ENCODE data around the gene SMAD9.

The SMAD9 gene

DNA sequence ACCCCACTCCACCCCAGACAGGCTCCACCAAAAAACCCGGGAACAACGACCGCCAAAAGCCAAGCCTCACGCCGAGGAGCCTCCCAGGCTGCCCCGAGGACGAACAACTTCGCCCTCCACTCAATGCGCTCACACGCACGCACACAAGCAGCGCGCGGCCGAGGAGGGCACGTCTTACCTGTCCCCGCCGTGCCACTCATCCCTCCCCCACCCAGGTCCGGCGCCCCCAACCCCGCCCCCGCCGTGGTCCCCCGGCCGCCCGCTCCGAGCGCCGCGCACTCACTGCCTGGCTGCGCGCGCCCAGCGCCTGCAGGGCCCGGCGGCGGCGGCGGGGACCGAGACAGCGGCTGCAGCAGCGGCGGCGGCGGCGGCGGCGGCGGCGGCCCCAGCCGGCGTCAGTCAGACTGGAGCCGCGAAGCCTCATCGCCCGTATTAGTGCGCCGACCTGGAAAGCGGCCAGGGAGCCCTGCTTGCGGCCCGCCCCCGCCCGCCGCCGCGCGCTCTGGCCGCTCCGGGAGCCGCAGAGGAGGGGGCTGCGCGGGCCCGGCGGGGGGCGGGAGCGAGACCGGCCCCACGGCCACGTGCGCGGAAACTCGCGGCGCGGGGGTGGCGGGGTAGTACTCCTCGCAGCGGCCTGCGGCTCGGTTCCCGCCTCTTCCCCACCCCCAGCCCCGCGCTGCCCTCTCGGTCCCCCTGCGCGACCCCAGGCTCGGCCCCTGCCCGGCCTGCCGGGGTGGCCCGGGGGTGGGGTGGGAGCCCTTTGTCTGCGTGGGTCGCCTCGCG lies at the start of gene SMAD9:
Gene SMAD9 (minus strand): TSS at position 406 of the 783 bp plus-strand sequence. CDS start 40,549 bp downstream, outside the sequence.
- DNase-seq (ENCODE audit: low read depth in 2 of 2) = no peak

DNA sequence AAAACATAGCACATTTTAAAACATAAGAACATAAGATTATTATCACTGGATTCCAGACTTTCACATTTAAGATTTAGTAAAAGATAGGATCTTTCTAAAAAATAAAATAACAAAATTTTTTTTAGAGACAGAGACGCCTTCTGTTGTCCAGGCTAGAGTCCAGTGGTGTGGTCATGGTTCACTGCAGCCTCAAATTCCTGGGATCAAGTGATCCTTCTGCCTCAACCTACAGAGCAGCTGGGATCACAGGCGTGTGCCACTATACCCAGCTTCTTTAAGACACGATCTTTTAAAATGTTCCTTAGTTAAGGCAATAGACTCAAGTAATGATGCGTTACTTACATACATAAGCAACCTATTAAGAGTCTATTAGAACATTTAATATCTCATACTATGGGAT lies 46.4 kb upstream of the SMAD9 start:
- no peak for DNase-seq (ENCODE audit: low read depth in 2 of 2)

DNA sequence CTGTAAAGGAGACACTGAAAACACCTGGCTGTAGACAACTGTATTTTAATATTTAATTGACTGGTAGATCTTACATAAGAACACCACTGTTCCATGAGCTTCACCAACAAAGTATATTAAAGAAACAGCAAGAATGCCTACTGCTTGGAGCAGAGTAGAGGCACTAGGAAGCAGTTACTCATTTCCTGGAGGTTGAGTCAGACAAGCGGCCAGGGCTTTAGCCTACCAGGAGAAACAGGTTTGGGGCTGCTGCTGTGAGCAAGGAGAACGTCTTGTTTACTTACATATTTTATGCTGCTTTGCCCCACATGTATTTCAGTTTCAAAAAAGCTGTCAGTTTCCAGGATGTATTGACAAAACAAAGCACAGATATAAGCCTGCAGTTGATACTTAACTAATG lies 45.7 kb upstream of the SMAD9 start:
- DNase-seq (ENCODE audit: low read depth in 2 of 2) = no peak

DNA sequence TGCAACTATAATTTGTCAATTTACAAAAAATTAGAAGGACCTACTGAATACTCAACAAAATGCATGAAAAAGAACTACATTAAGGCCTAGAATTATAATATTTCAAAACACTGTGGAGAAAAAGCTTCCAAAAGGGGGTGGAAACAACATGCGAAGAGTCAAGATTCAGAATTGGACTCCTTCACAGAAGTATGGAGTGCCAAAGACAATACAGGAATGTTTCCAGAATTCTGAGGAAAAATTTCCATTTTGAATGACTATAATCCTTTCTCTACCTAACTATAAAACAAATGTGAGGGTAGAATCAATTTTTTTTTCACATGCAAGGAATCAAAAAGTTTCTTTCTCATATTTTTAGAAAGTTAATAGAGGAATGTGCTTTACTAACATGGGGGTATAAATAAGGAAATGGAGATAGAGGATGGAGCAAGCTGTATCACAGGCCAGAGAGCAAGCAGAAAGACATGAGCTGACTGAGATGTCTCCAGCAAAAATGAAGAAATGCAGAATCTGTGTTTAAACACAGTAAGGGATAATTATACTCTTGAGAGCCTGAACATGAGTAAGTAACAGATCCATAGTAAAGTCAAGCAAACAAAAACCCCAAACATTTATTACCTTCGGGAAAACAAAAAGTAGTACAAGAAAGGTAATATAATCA lies 39.5 kb upstream of the SMAD9 start:
- no peak for DNase-seq (ENCODE audit: low read depth in 2 of 2)

DNA sequence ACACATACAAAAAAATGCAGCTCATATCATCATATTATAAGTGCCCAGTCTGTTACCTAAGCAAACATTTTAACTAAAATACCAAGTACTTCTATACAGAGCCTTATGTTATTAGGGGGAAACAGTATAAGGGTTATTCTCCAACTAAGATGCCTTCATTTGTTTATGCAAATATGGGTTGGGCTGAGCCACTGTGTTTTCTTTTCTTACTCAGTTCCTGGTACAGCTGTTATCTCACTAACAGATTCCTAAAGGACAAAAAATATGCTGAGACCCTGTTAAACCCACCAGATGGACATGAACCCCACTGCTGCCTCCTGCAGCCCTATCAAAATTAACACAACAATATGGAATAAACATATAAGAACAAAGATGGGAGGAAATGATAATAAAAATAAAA lies 34.5 kb upstream of the SMAD9 start:
- no peak for DNase-seq (ENCODE audit: low read depth in 2 of 2)

DNA sequence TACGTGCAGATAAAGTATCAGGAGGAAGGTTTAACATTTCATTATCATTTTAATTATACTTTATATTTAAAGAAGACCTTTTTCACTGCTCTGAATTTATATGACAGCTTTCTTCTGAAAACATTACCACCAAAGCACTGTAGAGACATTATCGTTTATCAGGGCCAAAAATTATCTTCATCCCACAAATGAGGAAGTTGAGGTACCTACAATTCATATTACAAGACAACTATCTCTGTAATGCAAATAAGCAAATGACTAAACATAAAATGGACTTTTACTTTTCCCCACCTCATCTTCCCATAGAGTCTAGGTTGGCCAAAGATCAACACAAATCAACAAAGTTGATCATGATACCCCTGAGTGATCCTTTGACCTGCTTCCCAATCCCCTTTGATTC lies 30.9 kb upstream of the SMAD9 start:
- DNase-seq (ENCODE audit: low read depth in 2 of 2) = no peak

DNA sequence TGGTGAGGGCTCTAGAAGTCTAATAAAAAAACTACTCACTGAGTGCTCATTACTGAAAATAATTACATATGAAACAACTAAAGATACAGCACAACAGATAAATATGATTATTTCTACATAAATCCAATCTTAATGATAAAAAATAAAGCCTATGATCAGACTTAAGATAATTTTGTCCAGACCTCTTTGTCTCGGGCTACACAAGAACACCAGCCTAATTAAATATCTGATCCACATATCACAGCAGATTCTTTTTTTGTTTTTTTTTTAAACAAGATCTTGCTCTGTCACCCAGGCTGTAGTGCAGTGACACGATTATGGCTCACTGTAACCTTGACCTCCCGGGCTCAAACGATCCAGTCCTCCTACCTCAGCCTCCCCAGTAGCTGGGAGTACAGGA lies 30.3 kb upstream of the SMAD9 start:
- DNase-seq (ENCODE audit: low read depth in 2 of 2) = no peak

DNA sequence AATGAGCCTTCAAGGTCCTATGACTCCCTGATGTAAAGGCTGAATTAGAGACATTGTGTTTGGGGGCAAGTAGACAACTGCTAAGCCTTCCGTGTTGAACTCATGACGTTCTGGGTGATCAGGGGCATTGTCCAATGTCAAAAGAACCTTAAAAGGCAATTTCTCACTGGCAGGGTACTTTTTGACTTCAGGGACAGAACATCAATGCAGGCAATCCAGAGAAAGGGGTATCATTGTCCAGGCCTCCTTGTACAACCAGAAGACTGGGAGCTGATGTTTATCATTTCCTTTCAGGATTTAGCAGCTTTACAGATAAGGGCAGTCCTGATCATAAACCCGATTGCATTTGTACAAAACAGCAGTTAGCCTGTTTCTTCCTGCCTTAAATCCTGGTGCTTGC lies 25.0 kb upstream of the SMAD9 start:
- DNase-seq (ENCODE audit: low read depth in 2 of 2) = no peak

DNA sequence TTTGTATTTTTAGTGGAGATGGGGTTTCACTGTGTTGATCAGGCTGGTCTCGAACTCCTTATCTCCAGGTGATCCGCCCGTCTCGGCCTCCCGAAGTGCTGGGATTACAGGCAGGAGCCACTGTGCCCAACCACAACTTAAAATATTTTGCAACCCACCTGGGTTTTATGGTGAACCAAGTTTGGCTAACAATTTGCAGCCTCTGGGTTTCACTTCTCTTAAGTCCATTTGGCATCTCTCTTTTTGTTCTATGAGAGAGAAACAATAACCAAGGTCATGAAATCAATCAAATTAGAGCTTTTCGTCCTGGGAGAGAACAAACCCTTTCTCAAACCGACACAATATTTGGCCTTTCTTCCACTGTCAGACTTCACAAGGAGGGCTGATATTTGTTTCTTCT lies 5.6 kb upstream of the SMAD9 start:
- DNase-seq (ENCODE audit: low read depth in 2 of 2) = no peak

DNA sequence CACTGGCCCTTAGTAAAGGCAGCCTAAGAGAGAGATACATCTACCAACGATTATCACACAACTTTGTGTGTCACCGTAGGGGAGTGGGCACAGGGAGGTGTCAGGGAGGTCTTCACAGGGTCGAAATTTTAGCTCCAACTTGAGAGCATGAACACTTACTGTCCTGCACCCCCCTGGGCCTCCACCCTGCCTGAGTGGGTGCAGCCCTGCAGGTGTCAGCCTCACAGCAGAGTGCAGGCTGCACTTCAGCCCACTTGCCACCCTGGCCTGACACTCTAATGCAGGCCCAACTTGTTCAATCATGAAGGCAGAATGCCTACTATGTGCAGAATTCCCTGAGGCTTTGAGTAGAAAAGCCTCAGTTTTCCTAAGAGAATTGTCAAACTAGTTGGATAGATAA lies 4.0 kb upstream of the SMAD9 start:
- DNase-seq (ENCODE audit: low read depth in 2 of 2) = no peak

DNA sequence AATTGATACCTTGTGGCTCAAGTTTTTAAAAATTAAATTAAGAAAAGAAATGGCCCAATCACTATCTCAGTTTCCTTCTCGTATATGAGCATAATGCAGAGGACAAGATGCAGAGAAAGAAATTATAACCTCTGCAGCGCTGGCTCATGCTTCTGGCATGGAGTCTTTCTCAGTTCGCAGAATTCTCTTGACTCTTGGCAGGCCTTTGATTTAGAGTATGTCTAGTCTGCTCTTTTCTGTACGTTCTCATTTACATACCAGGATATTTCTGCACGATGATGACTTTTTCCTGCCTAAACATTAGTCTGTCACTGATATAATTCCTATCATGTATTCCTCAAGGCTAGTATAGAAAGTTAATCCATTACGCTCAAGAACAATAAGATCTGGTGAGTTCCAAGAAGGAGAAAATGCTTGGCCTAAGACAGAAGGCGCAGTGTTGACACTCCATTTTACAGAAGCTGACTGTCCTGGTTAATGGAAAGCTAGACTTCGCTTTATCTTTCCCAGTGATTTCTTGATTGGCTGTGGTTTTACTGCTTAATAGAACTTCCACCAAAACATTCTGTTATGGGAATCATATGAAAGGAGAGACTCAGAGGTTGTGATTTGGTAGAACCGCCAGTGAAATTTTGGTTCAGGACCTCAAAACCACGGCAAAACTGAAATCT lies 1.7 kb upstream of the SMAD9 start:
- no peak for DNase-seq (ENCODE audit: low read depth in 2 of 2)

DNA sequence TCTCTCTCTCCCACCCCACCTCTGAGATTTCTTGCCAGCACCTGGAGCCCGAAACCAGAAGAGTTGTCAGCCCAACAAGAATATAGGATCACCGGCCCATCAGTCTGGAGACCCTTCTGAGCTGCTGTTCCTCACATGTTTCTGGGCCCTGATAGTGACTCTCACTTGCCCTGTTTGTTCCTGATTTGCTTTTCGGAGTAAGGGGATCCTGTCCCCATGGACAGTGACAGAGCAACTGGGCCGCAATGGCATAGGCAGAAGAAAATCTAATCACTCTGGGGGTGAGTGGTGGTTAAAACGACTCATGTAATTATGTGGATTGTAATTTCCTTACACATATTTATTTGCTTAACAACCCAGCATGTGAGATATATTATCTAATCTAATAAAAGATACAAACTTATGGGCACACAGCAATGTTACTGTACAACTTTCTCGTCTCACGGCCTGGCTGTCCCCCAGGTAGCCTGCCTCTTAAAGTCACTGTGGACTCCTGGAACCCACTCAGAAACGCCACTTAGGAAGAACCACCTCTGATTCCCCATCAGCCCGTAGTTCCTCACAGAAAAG lies 663 bp upstream of the SMAD9 start:
- DNase-seq (ENCODE audit: low read depth in 2 of 2) = no peak

DNA sequence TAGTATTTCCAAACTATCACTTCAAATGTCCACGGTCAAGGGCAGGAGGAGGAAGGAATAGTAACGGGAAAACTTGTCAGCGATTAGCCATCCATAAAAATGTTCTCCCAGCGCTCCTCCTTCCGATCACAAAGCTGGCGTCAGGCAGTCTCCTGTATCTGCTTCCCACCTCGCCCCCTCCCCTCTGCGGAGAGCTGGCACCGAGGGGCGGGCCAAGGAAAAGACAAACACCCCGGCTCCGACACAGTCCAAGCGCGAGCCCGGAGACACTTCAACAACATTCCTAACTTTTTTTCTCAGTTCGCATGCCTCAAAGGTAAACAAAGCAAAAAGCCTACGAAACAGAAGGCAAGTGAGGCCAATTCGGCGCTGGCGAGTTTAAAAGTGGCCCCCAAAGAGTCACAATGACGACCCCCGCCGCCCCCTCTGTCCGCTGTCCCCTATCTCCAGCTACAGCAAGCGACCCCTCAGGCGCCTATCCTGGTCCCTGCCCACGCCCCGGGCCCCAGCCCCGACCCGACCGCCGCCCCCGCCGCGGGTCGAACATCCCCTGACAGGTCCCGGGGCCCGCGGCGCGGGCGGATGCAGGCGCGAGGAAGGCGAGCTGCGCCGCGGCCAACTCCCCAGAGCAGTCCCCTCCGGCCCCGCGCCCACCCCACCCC lies 736 bp downstream of the SMAD9 start:
- DNase-seq (ENCODE audit: low read depth in 2 of 2) = no peak

DNA sequence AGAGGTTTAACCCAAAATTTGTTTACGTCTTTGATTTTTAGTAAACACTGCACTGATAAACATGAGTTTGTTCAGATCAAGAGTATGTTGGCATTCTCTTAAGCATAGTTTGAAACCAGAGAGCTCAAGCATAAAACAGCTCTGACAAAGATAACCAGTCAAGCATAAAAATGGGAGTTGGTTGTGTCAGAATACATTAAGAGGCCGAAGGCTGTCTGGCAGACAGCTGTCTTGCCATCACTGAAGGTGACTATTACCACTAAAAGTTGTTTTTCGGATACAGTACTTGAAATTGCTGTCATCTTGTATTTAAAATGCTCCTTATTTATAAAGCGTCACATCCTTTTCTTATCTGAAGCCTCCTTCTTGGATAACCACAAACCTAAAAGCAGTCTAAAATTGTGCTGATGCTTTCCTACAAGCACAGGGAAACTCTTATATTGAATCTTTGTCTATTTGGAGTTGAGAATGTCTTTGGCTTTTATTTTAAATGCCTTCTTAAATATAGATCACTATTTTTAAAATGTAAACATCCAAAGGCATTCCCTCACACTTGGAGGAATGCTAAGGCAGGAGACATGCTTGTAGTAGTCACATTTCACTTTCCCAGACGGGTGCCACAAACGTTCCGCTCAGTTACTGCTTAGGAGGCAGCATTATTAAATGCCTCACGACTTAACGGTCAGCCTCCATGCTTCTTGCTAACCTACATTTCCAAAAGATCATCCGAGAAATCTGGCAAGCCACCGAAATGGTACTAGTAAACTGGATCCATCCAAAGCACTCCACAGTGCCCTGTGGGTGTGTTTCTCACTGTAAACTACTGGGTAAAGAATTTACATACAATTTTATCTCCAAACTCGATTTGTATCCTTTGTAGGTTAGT lies 1.5 kb downstream of the SMAD9 start:
- DNase-seq (ENCODE audit: low read depth in 2 of 2) = no peak

DNA sequence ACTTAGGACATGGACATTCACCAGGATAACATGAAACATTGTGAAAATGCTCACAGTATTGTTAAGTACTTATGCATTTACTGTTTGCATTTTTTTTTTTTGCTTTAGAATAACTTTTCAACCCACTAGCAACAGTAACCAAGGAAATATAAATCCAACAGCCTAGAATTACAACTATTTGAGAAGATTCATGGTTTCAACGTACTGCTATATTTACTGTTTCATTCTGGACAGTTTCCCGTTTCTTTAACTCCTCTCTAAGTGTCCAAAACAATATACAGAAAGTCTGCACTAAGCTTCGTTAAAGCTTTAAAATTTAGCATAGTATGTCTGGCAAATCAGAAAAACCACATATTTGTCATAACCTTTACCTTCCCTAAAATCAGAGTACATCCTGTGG lies 2.7 kb downstream of the SMAD9 start:
- no peak for DNase-seq (ENCODE audit: low read depth in 2 of 2)

DNA sequence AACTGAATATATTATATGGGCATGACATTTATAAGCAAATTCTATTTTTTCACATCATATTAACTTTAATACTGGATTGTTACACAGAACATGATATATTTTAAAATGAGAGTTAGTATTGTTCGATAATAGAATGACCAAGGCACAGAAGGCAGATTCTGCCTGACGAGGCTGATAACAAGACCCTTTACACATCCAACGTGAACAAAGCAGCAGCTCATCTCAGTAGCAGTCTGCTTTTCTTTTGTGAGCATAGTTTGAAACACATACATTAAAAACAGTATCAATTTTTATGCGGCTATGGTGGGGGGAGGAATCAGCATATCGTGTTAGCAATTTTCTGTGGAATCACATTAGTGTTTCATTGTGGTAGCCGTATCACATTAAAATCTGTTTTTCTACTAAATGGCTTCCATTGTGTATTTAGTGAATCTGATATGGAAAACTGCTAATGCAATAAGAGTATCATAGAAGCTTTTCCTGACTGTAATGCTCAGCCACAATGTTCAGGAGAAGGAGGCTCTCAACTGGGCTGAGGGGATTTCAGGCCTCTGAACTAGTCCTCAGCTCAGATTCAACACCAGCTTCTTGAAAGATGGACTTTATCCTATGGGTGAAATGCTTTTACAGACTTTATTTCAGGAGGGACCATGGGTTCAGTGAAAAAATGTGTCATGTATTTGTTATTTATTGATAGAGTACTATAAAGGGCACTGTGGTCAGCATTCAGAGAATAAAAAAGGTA lies 4.0 kb downstream of the SMAD9 start:
- DNase-seq (ENCODE audit: low read depth in 2 of 2) = no peak

DNA sequence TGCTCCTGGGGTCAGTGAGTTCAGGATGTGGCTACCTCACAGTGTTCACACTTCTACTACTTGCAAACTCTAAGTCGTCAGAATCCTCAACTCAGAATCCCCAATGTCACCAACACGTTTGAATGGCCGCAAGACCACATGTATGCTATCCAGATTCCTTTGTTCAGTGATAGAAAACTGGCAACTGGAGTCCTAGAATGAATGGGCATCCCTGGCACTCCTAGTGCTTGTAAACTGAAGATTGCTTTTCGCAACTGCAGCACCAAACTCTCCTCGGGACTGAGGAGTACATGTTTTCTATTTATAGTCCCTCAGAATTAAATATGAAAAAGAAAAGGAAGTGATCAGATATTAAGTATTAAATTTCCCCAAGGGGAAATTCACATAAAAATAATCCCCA lies 4.9 kb downstream of the SMAD9 start:
- DNase-seq (ENCODE audit: low read depth in 2 of 2) = no peak

DNA sequence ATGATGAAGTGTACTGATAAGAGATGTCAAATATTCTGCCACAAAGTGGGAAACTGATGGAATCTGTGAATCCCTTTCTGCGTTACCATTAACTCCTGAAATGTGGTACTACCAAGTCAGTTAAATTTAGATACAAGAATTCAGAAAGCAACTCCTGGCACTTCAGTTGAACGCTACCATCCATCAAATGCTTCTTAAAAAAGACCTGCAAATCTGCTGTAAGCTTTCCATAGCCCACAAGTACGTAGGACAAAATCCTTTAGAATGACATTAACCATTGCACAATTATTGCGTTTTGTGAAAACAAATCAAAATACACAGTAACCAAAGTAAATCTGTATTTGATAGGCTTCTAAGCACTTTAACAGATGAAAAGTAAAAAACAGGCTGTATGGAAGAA lies 5.4 kb downstream of the SMAD9 start:
- no peak for DNase-seq (ENCODE audit: low read depth in 2 of 2)

DNA sequence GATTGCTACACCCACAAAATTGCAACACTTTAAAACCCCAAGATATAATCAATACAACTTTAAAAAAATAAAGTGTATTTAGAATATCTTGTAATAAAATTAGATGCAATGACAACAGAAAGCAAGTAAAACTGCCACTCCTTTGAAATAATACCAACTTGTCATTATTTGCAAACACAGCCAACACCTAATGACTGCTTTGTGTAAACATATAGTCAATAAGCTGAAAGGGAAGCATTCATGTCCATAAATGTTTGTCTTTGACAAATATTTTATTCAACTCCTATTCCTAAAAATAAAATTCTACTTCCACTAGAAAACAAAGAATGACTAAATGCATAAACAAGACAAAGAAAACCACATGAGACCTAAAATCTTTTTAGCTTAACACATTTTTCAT lies 6.6 kb downstream of the SMAD9 start:
- DNase-seq (ENCODE audit: low read depth in 2 of 2) = no peak

DNA sequence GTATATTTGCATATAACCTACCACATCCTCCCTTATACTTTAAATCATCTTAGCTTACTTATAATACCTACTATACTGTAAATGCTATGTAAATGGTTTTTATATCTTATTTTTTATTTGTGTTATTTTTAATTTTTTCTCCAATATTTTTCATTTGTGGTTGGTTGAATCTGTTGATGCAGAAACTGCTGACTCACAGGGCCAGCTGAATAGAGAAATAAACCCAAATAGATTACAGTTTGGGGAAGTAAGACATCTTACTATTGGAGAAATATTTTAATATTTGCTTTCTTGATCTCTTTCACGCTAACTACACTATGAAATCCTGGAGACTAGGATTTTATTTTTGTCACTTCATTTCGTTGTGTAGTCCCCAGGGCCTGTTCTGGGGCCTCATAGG lies 7.1 kb downstream of the SMAD9 start:
- DNase-seq (ENCODE audit: low read depth in 2 of 2) = no peak
